Esophagus muscularis mucosa (tissue), 4 donors: ENCODE data around the gene FGD5. TPM values are rescaled to one million over a fixed set of nuclear protein-coding genes. Genes with fewer than 3 reads are reported as not detected.

Experiments
- DNase-seq: peaks from one replicate; pipeline ENCODE4 v3.0.0-alpha.2; 2017; ENCODE audit errors: extremely low spot score
- H3K27ac ChIP-seq, 4 donors: fragments of 200-600 bp; sonication (generic); replicated peaks in 1 of 4; 1 replicate in 3 of 4; 2 replicates in 1 of 4; pipeline ENCODE4 v1.5.1; 2016 to 2019; ENCODE audit warnings: mild to moderate bottlenecking in 1 of 4
- H3K27me3 ChIP-seq, 4 donors: fragments of 200-600 bp; sonication (generic); one replicate each; pipeline versions ENCODE4 v1.5.1 to v1.6.0; 2016 to 2019
- H3K36me3 ChIP-seq, 4 donors: fragments of 200-600 bp; sonication (generic); one replicate each; pipeline ENCODE4 v1.5.1; 2016 to 2019
- H3K4me1 ChIP-seq, 4 donors: fragments of 200-600 bp; sonication (generic); one replicate each; pipeline ENCODE4 v1.5.1; 2016 to 2019
- H3K4me3 ChIP-seq, 4 donors: fragments of 200-600 bp; sonication (generic); 1 replicate in 2 of 4; 2 replicates in 2 of 4; pipeline ENCODE4 v1.5.1; 2016 to 2019; ENCODE audit warnings: mild to moderate bottlenecking in 4 of 4, moderate library complexity in 1 of 4
- H3K9me3 ChIP-seq, 4 donors: fragments of 200-600 bp; sonication (generic); 1 replicate in 3 of 4; 2 replicates in 1 of 4; pipeline ENCODE4 v1.5.1; 2016 to 2019
- CTCF ChIP-seq, 3 experiments: fragments of 200-600 bp in 2 of 3; fragments of 450-650 bp in 1 of 3; sonication (generic) in 2 of 3; IDR thresholded peaks; one replicate each; pipeline ENCODE4 v1.5.1; 2017 to 2019; ENCODE audit warnings: antibody characterized with exemption in 3 of 3, mild to moderate bottlenecking in 2 of 3, moderate library complexity in 1 of 3
- EP300 ChIP-seq: sonication (generic); formaldehyde crosslinking; IDR thresholded peaks from one replicate; pipeline ENCODE4 v1.6.1; 2017; ENCODE audit warnings: antibody characterized with exemption
- POLR2A ChIP-seq: fragments of 450-650 bp; IDR thresholded peaks from one replicate; pipeline ENCODE4 v1.6.1; 2017; ENCODE audit warnings: antibody characterized with exemption, moderate library complexity, mild to moderate bottlenecking, low read depth
- POLR2AphosphoS5 ChIP-seq, 2 donors: sonication (generic); formaldehyde crosslinking; IDR thresholded peaks; one replicate each; pipeline ENCODE4 v1.6.1; 2017; ENCODE audit warnings: antibody characterized with exemption in 2 of 2
- WGBS: methylation state at CpG from one replicate; pipeline ENCODE4 v1.1.5; 2018; 5-methylcytosine and 5-hydroxymethylcytosine counted together
- intact Hi-C: fragments of 100-400 bp; cut with DNase I; formaldehyde crosslinking; loops from one replicate; pipeline ENCODE4 v1.15.1; 2023
- total RNA-seq, 4 donors: library from RNA; depleted of rRNA; stranded (reverse); fragments of >200 nt; gene quantifications; one replicate each; pipeline versions ENCODE4 v1.1.0 to v1.2.1, GENCODE V29; 2016

FGD5 gene
- total RNA-seq, 4 donors from 2014 or later, result 15.4 to 21.1 (median 16.1) TPM

- intact Hi-C loops, result no loop called here
Observed at GRCh38 chr3:14771593-14772497, 46.9 kb upstream of the FGD5 start.

DNA sequence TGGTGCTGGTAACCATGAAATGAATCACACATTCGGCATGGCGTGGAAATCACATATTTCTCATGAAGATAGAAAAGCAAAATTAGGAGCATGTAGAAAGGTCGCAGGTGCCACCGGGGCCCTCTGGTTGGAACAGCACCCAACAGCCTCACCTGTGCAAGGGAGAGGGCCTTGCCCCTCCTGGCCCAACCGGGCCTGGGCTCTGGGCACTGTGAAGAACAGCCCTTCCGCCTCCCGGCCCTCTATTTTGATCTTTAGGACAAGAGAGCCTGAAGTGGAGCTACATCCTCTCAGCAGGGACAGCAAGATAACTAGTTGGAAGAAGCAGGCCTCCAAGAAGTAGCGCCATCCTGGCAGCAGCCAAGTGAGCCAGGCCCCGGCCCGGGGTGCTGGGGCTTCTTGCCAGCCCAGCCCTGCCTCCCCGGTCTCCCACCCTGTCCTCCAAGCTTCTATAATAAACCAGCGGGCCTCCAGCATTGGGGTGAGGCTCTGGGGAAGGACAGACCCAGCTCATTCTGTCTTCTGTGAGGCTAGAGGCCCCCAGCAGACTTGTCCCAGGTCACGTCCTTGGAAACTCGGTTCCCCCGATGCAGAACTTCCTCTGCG lies 46.1 kb upstream of the FGD5 start:
- Histone ChIP-seq H3K27ac (no peak overlapping the region), H3K27me3 (no peaks in the 10 kb centered on the region), H3K36me3 (no peaks in the 10 kb centered on the region), H3K9me3 (peaks cover 0 to 5% (median 0%) of the 10 kb centered on the region in 4 donors), H3K4me1 (no peaks in the 10 kb centered on the region), H3K4me3 (no peak overlapping the region)
- TF ChIP-seq POLR2AphosphoS5 (IDR thresholded peaks at IDR 0.05), result no peak
- no peak for TF ChIP-seq POLR2A
- no peak for TF ChIP-seq CTCF (IDR thresholded peaks at IDR 0.05)
- no peak for TF ChIP-seq EP300
- no peak for DNase-seq
- 95% methylated on average over 16 of the region's 16 CpGs for WGBS
- intact Hi-C loops, result no loop called here

More at GRCh38 chr3:14771593-14772497, 46.9 kb upstream of the FGD5 start:
- Histone ChIP-seq H3K4me1 (no peaks in the 10 kb centered on the region), H3K36me3 (no peaks in the 10 kb centered on the region), H3K27me3 (no peaks in the 10 kb centered on the region), H3K27ac (no peak overlapping the region), H3K9me3 (no peaks in the 10 kb centered on the region), H3K4me3 (no peak overlapping the region)
- 95% methylated on average over 10 of the region's 18 CpGs for WGBS
- TF ChIP-seq POLR2A (no peak), POLR2AphosphoS5 (IDR thresholded peaks at IDR 0.05) (no peak), EP300 (no peak), CTCF (IDR thresholded peaks at IDR 0.05) (no peak)
- DNase-seq, result peak; percentile 90

GRCh38 chr3:14773281-14773680 lies 45.5 kb upstream of the FGD5 start:
- no peaks in the 10 kb centered on the region for H3K4me1 ChIP-seq
- no peaks in the 10 kb centered on the region for H3K27me3 ChIP-seq
- no peaks in the 10 kb centered on the region for H3K36me3 ChIP-seq
- H3K4me3 ChIP-seq, result no peak overlapping the region
- peaks cover 0 to 9% (median under 1%) of the 10 kb centered on the region in 4 donors for H3K9me3 ChIP-seq
- TF ChIP-seq CTCF (IDR thresholded peaks at IDR 0.05), result no peak
- TF ChIP-seq POLR2AphosphoS5 (IDR thresholded peaks at IDR 0.05), result no peak
- no peak for TF ChIP-seq POLR2A
- no peak for TF ChIP-seq EP300
- no peak overlapping the region for H3K27ac ChIP-seq
- intact Hi-C loops, result no loop called here
- DNase-seq, result no peak

DNA sequence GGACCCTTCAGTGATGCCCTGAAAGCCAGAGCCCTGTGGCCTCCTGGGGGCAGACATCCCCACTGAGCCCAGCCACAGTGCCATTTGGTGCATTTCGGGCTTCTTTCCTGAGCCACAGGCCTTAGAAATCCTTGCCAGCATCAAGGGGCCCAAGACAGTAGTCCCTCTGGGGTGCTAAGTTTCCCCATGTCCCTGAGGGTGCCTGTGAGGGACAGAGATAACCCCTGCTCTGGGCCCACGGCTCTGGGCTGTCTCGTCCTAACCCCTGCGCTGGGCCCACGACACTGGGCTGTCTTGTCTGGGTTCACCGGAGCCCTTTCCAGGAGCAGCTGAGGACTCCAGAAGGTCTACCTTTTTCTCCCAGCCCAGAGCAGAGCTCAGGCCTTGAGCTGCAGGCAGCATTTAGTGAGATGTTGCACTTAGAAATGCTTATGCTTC lies 45.1 kb upstream of the FGD5 start:
- no peaks in the 10 kb centered on the region for H3K4me1 ChIP-seq
- no peak for TF ChIP-seq EP300
- TF ChIP-seq POLR2A, result no peak
- no peak for TF ChIP-seq POLR2AphosphoS5 (IDR thresholded peaks at IDR 0.05)
- no peak for TF ChIP-seq CTCF (IDR thresholded peaks at IDR 0.05)
- WGBS, result 81% methylated on average over 5 of the region's 6 CpGs
- H3K27ac ChIP-seq, result no peak overlapping the region
- H3K4me3 ChIP-seq, result no peak overlapping the region
- intact Hi-C loops, result no loop called here
- H3K36me3 ChIP-seq, result no peaks in the 10 kb centered on the region
- peak; percentile 64 for DNase-seq
- H3K9me3 ChIP-seq, result peaks cover 0 to 13% (median 4%) of the 10 kb centered on the region in 4 donors
- no peaks in the 10 kb centered on the region for H3K27me3 ChIP-seq
